NT2/D1 (cell line): ENCODE results near the gene DROSHA.

ENCODE experiments used
- SUZ12 ChIP-seq: IDR thresholded peaks from 2 replicates; pipeline ENCODE4 v1.6.1; 2011; ENCODE audit not compliant: insufficient read length, insufficient read depth; ENCODE audit errors: extremely low read depth
- YY1 ChIP-seq: IDR thresholded peaks from 2 replicates; pipeline ENCODE4 v1.6.1; 2011; ENCODE audit not compliant: insufficient read length, insufficient read depth
- ZNF274 ChIP-seq: IDR thresholded peaks from 2 replicates; pipeline ENCODE4 v1.6.1; 2011; ENCODE audit warnings: mild to moderate bottlenecking, low read depth, low read length

DNA sequence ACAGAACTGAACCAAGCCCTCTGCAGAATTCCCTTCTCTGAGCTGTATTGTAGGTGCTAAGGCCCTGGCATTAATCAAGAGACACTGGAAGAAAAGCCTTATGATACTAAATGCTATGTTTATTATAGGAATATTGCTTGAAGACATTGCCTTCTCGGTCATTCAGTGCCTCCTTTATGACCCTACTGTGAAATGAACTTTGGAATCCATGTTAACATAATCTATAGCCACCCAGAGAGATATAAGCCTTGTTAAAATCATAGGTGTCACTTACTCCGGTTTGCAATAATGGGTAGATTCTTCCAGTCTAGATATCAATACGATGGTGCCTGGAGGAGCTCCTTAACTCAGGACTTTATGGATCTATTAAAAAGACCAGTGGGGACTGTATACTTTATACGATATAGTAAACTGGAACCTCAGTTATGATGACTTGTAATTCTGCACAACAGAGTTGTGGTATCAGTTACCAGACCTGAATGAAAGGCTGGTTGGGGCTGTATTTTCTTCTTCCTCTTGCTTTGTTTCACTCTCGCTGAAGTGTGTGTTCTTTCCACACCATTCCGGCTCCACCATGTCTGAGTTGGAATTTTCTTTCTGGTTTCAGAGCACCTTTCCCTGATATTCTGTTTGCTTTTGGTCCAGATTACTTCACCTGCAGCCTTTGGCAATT lies 154.5 kb downstream of the DROSHA start:
- TF ChIP-seq ZNF274 (no peak), YY1 (no peak), SUZ12 (no peak)
